ENCODE measurements around the gene FOXE1.

FOXE1 gene

DNA sequence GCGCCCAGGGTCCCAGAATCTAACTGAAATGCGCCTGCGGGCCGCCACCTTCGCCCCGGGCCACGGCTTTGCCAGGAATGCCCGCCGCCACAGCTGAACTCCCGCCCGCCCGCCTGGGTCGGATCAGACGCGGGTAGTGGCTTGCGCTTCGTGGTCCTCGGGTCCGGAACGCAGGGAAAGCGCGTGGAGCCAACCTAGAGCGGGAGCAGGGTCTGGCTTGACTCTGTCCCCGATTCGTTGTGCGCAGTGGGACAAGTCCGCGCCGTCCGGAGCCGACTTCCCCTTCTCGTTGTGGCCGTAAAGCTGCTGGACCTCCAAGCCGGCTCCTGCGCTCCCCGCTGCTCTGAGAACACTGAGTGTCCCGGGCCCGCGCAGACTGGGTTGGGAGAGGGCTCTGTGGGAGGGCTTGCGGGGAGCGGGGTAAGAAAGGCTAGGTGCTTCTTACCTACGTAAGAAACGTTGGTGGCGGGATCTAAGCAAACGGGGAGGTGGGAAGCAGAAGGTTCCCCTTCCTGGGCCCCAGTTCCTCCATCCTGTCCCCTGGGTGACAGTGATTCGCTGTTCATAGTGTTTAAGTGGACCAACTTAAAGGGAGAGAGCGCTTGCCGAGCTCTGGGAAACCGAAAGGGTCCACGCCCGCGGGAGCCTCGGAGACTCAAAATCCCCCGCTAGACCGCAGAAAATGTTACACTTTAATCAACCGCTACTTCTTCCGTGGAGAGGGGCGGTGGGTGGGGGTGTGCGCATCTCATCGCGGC, 4.4 kb upstream of the FOXE1 start:
- no peak for DNase-seq

DNA sequence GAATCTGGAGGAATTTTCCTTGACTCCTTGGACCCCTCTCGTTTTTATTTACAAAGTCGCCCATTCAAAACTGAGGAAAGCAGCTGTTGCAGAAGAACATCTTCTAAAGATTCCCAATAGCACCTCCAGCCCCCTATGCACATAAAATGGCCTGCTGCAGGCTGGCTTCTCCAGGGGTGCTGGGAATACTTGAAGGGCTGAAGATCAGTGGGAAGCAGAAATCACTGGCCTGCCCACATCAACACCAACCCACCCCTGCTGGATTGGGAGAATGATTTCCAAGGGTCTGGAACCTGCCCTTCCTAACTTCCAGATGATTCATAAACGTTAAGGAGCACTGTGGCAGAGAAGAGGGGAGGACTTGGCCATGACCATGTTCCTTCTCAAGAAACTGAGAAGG, 3.0 kb upstream of the FOXE1 start:
- DNase-seq: no peak

DNA sequence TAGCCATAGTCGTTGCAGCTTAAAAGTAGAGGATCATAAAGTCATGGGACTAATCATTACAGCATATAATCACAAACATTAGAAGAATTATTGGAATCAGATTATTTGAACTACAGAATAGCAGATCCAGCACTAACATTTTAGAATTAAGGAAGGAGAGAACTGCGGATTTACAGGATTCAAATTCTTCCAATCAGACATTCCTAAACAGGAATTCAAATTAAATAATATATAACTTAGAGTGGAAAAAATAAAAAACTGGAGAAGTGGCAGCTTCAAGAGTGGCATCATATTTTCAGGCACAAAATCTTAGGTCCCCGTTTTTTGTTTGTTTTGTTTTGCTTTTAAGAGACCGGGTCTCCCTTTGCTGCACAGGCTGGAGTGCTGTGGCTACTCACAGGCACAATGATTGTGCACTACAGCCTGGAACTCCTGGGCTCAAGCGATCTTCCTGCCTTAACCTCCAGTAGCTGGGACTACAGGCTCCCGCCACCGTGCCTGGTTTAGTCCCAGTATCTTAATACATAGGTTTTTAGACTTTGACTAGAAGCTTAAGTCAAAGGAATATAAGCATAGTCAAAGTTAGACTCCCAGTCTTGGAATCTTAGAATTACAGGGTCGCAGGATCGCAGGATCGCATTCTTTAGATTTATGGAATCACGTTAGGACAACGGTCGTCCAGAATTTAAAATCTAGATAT, 2.1 kb upstream of the FOXE1 start:
- no peak for DNase-seq

DNA sequence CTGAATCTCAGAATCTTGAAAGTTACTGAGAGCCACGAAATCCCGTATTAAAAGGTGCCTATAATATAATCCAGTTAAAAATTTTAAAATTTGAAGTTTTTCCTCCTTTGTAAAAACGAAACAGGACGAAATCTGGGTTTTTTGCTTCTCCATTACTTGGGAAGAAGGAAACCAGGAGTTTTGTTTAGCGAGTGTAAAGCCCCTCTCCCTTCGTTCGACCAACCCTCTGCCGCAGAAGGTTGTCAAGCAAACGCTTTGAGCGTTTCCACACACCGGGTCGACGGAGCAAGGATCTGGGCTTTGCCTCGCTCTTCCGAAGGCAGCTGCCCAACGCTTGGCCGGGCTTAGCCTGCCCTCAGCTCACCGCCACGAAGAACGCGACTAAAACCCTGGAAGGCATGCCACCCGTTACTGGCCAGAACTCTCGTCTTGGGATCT, 1.6 kb upstream of the FOXE1 start:
- DNase-seq: no peak

DNA sequence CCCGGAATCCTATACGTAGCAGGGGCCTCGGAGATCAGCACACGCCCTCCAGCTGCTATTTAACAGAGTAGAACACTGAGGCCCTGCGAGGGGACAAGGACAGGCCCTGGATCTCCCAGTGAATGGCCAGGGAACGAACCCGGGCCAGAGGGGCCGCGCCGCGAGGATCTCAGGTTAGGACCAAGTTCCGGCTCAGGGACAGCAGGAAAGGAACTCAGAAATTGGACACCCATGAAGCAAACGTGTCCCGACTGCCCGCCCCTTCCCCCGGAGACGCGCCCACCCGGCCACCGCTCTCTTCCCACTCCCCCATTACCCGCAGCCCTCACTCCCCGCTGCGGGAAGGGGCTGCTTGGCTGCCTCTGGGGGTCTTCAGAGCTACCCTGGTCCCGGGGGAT, 1.0 kb upstream of the FOXE1 start:
- no peak for DNase-seq

DNA sequence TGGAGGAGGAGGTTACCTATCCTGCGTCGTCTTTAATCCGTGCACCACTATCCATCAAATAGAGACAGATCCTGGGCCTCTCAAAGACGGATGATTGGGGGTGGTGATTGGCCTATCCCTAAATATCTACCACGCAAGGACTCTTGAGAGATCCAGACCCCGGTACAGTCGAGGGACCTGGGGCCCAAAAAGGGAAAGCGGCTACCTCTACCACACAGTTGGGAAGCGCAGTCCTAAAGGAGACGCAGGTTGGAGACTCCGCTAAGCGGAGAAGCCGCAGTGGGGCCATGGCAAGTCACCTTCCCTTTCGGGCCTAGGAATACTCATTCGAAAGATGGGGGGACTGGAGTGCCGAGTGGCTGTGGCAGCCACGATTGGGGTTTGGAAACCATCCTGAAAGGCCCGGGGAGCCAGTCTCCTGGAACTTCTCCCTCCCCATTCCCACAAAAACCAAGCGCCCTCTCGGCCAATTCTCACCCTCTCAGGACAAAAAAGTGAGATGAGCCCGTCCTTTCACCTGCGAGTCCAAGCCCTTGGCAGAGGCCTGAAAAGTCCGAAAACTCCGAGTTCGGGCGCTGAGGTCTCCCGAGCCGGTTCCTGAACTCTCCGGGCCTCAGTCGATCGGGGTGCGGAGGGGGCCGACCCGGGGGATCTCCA, 499 bp upstream of the FOXE1 start:
- DNase-seq: no peak

DNA sequence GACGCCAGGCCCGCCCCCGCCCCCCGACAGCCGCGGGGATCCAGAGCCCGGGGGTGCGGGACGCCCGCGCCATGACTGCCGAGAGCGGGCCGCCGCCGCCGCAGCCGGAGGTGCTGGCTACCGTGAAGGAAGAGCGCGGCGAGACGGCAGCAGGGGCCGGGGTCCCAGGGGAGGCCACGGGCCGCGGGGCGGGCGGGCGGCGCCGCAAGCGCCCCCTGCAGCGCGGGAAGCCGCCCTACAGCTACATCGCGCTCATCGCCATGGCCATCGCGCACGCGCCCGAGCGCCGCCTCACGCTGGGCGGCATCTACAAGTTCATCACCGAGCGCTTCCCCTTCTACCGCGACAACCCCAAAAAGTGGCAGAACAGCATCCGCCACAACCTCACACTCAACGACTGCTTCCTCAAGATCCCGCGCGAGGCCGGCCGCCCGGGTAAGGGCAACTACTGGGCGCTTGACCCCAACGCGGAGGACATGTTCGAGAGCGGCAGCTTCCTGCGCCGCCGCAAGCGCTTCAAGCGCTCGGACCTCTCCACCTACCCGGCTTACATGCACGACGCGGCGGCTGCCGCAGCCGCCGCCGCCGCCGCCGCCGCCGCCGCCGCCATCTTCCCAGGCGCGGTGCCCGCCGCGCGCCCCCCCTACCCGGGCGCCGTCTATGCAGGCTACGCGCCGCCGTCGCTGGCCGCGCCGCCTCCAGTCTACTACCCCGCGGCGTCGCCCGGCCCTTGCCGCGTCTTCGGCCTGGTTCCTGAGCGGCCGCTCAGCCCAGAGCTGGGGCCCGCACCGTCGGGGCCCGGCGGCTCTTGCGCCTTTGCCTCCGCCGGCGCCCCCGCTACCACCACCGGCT, 1.0 kb downstream of the FOXE1 start:
- peak; percentile 43 for DNase-seq

DNA sequence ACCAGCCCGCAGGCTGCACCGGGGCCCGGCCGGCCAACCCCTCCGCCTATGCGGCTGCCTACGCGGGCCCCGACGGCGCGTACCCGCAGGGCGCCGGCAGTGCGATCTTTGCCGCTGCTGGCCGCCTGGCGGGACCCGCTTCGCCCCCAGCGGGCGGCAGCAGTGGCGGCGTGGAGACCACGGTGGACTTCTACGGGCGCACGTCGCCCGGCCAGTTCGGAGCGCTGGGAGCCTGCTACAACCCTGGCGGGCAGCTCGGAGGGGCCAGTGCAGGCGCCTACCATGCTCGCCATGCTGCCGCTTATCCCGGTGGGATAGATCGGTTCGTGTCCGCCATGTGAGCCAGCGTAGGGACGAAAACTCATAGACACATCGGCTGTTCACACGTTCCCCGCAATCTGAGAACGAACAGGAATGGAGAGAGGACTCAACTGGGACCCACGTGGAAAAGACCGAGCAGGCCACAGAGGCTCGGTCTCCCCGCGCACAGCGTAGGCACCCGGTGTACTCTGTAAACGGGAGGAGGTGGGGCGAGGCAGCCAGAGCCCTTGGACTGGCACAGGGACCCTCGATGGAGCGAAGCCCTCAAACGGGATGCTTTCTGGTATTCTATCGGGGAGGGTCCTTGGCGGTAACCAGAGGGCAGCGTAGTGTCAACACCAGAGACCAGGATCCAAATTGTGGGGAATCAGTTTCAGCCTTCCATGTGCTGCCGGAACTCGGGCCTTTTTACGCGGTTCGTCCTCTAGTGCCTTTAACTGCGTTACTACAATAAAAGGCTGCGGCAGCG, 1.9 kb downstream of the FOXE1 start:
- no peak for DNase-seq

DNA sequence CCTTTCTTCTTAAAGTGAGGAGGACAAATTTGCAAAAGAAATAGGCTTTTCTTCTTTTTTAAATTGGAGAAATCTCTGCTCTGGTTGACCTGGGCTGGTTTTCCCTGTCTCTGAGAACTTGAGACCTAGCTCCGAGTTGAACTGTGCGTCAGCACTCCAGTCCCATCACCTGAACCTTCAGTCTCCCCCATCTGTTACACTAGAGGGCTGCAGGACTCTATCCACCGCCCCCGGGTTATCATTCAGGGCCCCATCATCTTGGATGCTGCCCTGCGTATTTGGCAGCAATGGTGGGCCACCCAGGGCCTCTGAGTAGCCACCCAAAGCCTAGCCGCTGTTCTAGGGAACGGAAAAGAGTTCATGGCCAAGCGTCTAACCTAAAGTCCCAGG, 2.5 kb downstream of the FOXE1 start:
- DNase-seq: no peak

DNA sequence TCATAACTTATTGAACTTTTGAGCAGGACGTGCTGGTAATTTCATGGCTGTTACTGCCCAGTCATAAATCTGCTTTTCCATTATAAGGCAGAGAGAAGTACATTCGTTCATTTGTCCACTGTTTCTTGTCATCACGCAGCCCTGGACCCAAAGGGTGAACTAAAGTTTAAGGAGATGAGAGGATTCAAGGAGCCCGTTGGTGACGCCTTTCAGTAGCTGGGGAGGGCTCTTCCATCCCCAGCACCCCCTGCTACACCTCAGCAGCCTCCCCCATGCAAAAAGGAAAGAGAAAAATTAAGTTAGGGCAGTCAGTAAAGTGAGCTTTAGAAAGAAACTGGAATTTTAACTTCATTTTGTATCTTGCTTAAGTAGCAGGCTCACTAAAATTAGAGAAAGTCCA, 2.9 kb downstream of the FOXE1 start:
- no peak for DNase-seq

DNA sequence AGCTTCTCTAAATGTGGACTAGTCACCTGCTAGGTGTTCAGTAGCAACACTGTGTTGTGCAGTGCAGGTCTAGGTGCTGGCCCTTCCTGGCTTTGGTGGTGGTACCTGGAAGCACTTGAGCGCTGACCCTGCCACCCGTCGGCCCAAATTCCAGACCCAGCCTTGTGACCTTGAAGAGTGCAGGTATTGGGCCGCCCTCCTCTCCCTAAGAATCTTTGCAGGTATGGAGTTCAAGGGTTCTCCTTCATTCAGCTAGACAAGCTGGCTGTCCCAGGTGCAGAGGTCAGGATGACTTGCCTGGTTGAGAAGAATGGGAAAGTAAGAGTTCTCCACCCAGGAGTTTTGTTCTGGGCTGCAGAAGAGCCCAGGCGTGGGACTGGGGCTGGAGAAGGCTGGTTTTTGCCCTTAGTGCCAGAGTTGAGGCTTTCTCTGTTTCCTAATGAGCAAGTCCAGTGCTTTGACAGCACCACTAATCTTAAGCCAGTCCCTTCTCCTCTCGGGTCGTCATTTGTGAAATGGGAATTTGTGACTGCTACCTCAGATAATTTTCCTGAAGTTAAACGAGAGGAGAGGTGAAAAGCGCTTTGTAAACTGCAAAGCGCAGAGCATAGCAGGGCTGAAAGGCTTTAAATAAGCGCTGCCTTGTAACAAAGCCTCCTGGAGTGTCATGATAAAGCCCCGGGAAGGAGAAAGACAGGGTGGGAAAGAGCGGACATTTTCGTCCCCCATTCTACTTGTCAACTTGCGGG, 4.0 kb downstream of the FOXE1 start:
- no peak for DNase-seq

DNA sequence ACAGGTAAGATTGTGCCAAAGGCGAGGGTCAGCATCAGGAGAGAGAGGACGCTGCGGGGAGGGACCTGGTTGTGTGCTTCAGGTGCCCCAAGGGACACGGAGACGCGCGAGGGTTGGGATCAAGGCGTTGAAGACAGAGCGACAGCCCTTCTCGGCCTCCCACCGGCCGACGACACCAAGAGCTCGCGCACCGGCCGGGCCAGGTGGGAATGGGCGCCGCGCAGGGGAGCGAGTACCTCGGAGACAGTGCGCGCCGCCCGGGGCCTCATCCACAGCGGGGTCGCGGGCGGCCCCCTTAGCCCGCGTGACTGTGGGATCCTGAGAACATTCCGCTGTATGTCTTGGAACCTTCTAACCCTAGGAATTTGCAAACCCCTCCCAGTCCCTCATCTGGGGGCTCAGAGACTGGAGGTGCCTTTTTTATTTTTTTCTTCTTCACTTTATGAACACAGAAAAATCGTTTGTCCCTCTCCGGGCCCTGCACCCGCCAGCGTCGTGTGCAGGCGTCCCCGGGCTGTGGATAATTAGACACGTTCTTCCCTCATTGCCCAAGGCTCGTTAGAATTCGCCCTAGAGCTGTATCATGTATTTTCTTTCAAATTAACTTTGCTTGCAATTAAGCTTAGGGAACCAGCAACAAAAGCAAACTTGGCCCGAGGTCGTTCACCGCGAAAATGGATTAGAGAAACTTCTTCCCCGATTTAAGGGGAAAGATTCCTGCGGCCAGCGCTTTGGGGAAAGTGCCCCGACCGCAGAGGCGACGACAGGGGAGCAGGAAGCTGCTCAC, 4.8 kb downstream of the FOXE1 start:
- no peak for DNase-seq

DNA sequence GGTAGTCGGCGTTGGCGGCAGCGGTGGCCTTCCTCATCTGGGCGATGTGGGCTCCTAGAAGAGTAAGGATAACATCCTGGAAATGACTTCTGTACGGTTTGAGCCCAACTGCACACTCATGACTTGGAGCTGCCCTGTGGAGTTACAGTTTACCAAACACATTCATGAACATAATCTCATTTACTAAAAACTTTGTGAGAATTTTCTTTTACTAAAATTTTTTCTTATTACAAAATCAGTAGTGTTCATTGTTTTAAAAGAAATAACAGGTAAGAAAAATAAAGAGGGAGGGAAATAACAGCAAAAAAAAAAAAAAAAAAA, 5.3 kb downstream of the FOXE1 start:
- no peak for DNase-seq

DNA sequence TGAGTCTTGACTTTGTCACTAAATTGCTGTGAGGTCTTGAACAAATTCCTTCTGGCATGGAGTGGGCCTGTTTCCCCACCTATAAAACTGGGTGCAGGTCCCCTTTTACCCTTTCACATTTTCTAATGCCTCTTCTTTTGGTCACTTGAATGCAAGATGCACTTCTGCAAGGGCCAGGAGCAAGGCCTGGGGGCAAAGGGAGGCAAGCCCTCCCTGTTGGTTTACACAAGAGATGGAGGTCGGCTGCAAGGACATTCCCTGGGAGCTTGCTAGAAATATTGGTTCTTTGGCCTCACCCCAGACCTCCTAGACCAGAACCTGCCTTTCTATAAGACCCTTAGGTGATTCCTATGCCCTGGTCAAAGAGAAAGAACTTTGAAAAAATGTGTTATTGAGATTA, 5.8 kb downstream of the FOXE1 start:
- DNase-seq: no peak

DNA sequence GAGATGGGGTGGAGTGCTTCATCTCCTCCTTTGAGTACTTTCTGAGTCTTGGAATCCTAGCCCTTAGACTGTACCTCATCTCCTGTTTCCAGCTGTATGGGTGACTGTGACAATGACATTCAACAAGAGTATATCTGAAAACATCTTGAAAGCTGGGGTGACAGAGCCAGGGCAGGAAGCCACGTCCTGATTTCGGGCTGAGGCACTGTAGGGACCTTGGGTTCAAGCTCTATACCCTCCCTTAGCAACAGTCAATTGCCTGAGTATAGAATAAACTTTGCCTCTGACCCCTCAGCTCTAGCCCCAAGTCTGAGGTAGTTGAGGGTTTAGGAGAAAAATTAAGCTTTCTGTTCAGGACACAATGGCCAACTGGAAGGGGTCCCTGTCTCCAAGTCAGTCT, 6.3 kb downstream of the FOXE1 start:
- no peak for DNase-seq

DNA sequence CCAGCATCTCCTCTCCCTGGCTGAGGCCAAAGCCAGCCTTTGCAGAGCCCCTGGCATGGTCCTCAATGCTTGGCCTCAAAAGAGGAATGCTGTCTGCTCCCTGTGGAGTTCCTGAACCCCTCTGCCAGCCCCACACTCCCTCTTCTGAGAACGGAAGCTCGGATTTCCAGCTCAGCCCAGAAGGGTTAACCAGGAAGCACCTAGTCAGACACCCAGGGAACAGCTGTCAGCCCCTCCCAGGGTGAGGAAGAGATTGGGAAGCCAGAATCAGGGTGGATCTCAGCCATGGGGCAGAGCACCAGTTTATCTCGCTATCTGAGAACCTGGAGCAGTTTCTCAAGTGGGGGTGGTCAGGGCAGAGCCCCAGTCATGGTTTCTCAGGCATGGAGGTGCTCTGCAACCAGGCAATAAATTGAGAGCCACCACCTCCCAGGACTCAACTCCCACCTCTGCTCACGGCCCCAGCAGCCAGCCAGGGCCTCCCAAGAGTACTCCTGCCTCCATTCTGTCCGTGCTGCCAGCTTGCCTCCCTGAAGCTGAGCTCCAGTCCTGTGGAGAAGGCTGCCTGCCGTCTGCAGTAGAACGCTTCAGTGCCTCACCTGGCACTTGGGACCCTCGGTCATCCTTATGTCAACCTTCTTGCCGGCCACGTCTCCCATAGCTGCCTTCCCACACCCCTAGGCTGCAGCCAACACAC, 7.6 kb downstream of the FOXE1 start:
- DNase-seq: no peak

DNA sequence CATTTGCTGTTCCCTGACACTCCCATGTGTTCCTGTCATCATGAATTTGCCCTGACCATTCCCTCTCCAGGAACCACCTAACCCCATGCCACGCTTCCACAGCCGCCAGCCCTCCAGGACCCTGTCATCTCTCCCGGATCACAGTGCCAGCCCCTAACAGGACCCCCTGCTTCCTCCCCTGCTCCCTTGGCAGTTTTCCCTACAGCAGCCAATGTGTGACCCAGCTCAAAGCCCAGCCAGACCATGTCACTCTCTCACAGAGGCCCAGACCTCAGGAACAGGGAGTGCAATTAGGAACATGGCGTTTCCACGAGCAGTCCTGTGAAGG, 8.1 kb downstream of the FOXE1 start:
- no peak for DNase-seq

DNA sequence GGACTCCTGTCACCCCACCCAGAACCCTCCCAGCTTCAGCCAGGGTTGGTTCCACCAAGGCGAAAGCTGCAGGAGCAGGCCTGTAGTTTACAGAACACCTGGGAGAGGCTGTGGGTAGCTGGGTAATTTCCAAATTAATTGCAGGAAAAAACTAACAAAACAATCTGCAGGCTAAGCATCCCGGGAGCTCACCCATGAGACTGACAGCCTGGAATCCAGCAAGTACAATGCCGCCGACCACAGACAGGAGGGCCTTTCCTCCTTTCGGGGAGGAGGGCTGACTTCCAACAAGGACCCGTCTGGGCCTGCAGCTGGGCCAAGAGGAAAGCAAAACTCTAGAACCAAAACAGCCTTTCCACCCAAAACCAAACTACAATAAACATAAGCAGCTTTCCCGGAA, 10.3 kb downstream of the FOXE1 start:
- no peak for DNase-seq

DNA sequence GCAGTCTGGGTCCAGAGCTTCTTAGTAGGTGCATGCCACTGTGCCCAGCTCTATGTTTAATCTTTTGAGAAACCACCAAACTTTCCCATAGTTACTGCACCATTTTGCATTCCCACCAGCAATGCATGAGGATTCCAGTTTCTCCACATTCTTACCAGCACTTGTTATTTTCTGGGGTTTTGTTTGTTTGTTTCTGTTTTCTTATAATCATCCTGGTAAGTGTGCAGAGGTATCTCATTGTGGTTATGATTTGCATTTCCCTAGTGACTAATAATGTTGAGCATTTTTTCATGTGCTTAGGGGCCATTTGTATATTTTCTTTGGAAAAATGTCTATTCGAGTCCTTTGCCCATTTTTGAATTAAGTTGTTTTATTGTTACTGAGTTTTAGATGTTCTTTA, 11.4 kb downstream of the FOXE1 start:
- no peak for DNase-seq

DNA sequence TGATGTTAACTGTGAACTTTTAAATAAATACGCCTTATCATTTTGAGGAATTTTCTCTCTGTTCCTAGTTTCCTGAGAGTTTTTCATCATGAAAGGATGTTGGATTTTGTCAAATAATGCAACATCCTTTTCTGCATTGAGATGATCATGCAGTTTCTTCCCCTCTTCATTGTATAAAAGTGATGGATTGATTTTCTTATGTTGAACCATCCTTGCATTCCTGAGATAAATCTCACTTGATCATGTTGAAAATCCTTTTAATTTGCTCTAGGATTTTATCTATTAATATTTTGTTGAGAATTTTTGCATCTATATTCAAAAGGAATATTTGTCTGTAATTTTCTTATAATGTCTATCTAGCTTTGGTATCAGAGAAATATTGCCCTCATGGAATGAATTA, 13.3 kb downstream of the FOXE1 start:
- DNase-seq: no peak

DNA sequence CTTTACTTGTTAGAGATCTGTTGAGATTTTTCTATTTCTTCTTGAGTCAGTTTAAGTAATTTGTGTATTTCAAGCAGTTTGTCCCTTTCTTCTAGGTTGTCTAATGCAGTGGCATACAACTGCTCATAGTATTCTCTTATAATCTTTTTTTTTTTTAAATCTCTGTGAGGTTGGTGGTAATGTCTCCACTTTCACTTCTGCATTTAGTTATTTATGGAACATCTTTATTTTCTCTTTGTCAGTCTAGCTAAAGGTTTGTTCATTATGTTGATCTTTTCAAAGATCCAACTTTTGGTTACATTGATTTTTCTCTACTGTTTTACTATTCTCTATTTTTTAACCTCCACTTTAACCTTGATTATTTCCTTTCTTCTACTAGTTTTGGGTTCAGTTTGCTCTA, 13.8 kb downstream of the FOXE1 start:
- DNase-seq: no peak
